Testis (tissue), 3 donors: ENCODE data around the gene CSNK1A1L. TPM values are rescaled to one million over a fixed set of nuclear protein-coding genes. Genes with fewer than 3 reads are reported as not detected.

ENCODE experiments used
- DNase-seq: peaks from one replicate; pipeline ENCODE4 v3.0.0-alpha.2; 2019
- H3K27ac ChIP-seq, 2 donors: fragments of 200-600 bp; sonication (generic); one replicate each; pipeline ENCODE4 v1.5.1; 2019
- H3K27me3 ChIP-seq: fragments of 200-600 bp; sonication (generic); one replicate; pipeline ENCODE4 v1.5.1; 2019
- H3K36me3 ChIP-seq: fragments of 200-600 bp; sonication (generic); one replicate; pipeline ENCODE4 v1.5.1; 2017; ENCODE audit warnings: low read depth; ENCODE audit errors: missing control alignments
- H3K4me1 ChIP-seq: fragments of 200-600 bp; sonication (generic); one replicate; pipeline ENCODE4 v1.5.1; 2019
- H3K4me3 ChIP-seq, 2 donors: fragments of 200-600 bp; sonication (generic); one replicate each; pipeline ENCODE4 v1.5.1; 2017 to 2019
- H3K9me3 ChIP-seq: fragments of 200-600 bp; sonication (generic); one replicate; pipeline ENCODE4 v1.5.1; 2017
- POLR2A ChIP-seq: fragments of 450-650 bp; IDR thresholded peaks from one replicate; pipeline ENCODE4 v1.6.1; 2017; ENCODE audit warnings: antibody characterized with exemption, mild to moderate bottlenecking, moderate library complexity
- WGBS, 2 donors: methylation state at CpG; one replicate each; pipeline ENCODE4 v1.1.5; 2018; 5-methylcytosine and 5-hydroxymethylcytosine counted together
- intact Hi-C: fragments of 100-400 bp; cut with DNase I; formaldehyde crosslinking; loops from one replicate; pipeline ENCODE4 v1.15.1; 2023; ENCODE audit warnings: low total_unique reads
- polyA plus RNA-seq: library from polyadenylated mRNA; stranded (reverse); fragments of 350-450 nt; fragmentation: Illumina TruSeq; extraction: RNeasy Lipid Tissue Mini Kit (QIAGEN cat#74804); gene quantifications from one replicate; pipeline ENCODE4 v1.2.3, GENCODE V29; 2014; ENCODE audit warnings: low read depth, low replicate concordance; ENCODE audit not compliant: insufficient read depth
- total RNA-seq, 2 donors: library from RNA; depleted of rRNA; stranded (reverse); fragments of >200 nt; gene quantifications; one replicate each; pipeline ENCODE4 v1.2.3, GENCODE V29; 2016
- TF ChIP-seq, protein P1 (sequence below), 3 experiments: fragments of 450-650 bp in 2 of 3; fragments of 200-600 bp in 1 of 3; sonication (generic) in 1 of 3; IDR thresholded peaks; one replicate each; pipeline ENCODE4 v1.5.1; 2016 to 2019; ENCODE audit warnings: antibody characterized with exemption in 3 of 3, mild to moderate bottlenecking in 2 of 3, moderate library complexity in 1 of 3

CSNK1A1L gene
- total and polyA plus RNA-seq, 3 donors from 2014 or later: 5.1 to 9.2 (median 6.9) TPM

DNA sequence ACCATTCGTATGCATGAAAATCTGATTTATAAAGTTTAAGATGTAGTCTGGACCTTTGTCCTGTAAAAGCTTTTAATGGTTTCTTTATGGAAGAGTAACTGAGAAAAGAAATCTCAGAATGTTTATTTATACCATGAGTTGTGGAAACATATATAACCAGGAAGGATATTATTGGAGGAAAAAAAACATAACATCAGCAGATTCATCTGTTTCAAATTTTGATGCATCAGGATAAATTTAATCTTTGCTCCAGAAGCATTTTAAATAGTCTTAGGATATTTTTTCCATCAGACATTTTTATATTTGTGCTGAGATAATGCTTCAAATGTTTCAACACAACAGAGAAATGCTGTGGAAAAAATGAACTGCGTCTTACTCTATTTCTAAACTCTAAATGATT lies 31.2 kb upstream of the CSNK1A1L start:
- Histone ChIP-seq H3K4me1 (no peaks in the 10 kb centered on the region), H3K27ac (no peak overlapping the region), H3K36me3 (no peaks in the 10 kb centered on the region), H3K9me3 (no peaks in the 10 kb centered on the region), H3K27me3 (no peaks in the 10 kb centered on the region), H3K4me3 (no peak overlapping the region)
- intact Hi-C loops: no loop called here
- no peak for DNase-seq
- TF ChIP-seq, protein P1, sequence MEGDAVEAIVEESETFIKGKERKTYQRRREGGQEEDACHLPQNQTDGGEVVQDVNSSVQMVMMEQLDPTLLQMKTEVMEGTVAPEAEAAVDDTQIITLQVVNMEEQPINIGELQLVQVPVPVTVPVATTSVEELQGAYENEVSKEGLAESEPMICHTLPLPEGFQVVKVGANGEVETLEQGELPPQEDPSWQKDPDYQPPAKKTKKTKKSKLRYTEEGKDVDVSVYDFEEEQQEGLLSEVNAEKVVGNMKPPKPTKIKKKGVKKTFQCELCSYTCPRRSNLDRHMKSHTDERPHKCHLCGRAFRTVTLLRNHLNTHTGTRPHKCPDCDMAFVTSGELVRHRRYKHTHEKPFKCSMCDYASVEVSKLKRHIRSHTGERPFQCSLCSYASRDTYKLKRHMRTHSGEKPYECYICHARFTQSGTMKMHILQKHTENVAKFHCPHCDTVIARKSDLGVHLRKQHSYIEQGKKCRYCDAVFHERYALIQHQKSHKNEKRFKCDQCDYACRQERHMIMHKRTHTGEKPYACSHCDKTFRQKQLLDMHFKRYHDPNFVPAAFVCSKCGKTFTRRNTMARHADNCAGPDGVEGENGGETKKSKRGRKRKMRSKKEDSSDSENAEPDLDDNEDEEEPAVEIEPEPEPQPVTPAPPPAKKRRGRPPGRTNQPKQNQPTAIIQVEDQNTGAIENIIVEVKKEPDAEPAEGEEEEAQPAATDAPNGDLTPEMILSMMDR (IDR thresholded peaks at IDR 0.05): no peak
- TF ChIP-seq POLR2A: no peak
- WGBS, 2 donors: 82 to 88% methylated on average over 2 of the region's 2 CpGs

DNA sequence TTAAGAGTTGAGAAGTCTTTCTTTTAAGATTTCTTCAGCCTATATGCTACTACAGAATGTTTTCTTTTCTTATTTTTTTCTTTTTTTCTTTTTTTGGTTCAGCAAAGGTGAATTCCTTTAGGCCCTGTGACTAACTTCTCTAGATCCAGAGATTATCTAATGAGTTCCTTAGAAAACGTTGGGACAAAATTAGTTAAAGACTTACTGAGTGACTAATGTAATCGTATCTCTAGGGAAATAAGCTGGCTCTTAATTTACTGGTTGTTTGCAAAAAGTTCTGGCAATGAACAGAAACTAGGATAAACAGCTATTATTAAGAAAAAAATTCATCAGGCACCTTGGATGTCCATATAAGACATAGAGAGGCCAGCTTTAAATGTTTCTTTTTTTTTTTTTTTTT lies 30.7 kb upstream of the CSNK1A1L start:
- WGBS, 2 donors: 50 to 52% methylated on average over 2 of the region's 2 CpGs

DNA sequence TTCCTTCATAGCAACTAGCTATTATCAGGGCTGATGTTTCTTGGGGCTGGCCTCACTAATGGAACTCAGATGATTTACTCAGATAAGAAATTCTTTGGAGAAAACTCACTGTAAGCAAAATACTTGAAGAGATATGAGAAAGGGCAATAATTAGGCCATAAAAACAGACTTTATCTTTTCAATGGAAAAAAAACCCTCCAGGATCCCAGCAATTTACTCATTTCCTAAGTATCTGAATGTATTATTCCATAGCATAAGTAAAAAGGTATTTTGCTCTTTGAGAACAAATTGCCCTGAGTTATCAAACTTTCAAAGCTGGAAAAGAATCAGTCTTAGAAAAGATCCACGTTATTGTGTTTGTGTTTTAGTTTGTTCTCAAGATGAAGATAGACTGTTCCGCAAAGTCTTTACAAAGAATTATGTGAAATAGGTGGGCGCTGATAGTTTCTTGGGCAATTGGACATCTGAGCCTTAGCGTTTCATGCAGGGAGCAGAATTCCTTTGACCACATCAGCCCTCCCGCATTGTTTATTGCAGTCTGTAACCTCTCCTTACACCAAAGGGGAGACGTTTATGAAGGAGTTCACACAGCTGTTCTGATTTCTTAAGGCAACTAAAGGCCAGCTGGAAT lies 29.1 kb upstream of the CSNK1A1L start:
- no peak for TF ChIP-seq POLR2A
- TF ChIP-seq, protein P1 (IDR thresholded peaks at IDR 0.05): no peak
- intact Hi-C loops: no loop called here
- no peak for DNase-seq

More for the DNA sequence above, 30.7 kb upstream of the CSNK1A1L start:
- Histone ChIP-seq H3K27me3 (no peaks in the 10 kb centered on the region), H3K9me3 (no peaks in the 10 kb centered on the region), H3K36me3 (no peaks in the 10 kb centered on the region), H3K4me1 (no peaks in the 10 kb centered on the region), H3K4me3 (no peak overlapping the region), H3K27ac (no peak overlapping the region)
- DNase-seq: no peak
- no peak for TF ChIP-seq POLR2A
- TF ChIP-seq, protein P1 (IDR thresholded peaks at IDR 0.05): no peak
- intact Hi-C loops: no loop called here

DNA sequence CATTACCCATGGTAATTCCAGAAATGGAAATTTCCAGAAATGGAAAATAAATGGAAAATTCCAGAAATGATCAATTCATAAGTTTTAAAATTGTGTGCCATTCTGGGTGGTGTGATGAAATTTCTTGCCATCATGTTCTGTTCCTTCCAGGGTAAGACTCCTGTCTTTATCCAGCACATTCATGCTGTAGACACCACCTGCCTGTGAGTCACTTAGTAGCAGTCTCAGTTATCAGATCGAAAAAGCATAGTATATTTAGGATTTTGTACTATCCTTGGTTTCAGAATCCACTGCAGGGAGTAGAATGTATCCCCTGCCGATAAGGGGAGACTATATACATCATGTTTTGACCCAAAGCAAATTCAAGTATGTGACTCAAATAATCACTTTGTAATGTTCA lies 26.7 kb upstream of the CSNK1A1L start:
- H3K4me3 ChIP-seq: no peak overlapping the region
- no peaks in the 10 kb centered on the region for H3K9me3 ChIP-seq
- H3K4me1 ChIP-seq: no peaks in the 10 kb centered on the region
- no peaks in the 10 kb centered on the region for H3K36me3 ChIP-seq
- intact Hi-C loops: no loop called here
- no peaks in the 10 kb centered on the region for H3K27me3 ChIP-seq
- no peak for TF ChIP-seq POLR2A
- TF ChIP-seq, protein P1 (IDR thresholded peaks at IDR 0.05): no peak
- no peak overlapping the region for H3K27ac ChIP-seq
- 95 to 100% methylated on average over 2 of the region's 2 CpGs for WGBS, 2 donors
- no peak for DNase-seq

More for the DNA sequence above, 29.1 kb upstream of the CSNK1A1L start:
- H3K4me1 ChIP-seq: no peaks in the 10 kb centered on the region
- H3K36me3 ChIP-seq: no peaks in the 10 kb centered on the region
- WGBS, 2 donors: 41 to 50% methylated on average over 6 of the region's 6 CpGs
- H3K27ac ChIP-seq: no peak overlapping the region
- no peak overlapping the region for H3K4me3 ChIP-seq
- no peaks in the 10 kb centered on the region for H3K27me3 ChIP-seq
- no peaks in the 10 kb centered on the region for H3K9me3 ChIP-seq

DNA sequence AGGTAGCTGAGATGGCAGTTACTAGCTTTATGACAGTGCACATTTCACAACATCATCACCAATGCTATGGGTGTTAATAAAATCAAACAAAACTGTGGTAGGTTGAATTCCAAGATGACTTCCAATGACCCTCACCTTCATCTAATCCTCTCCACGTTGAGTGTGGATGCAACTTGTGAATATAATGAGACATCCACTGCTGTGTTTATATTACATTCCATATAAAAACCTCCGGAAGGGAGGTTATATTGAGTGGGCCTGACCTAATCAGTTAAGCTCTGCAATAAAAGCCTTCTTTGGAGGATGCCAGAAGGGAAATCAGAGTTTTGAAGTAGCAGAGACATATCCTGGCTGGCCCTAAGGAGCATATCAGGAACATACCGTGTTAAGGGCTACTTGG lies 25.6 kb upstream of the CSNK1A1L start:
- no peaks in the 10 kb centered on the region for H3K4me1 ChIP-seq
- WGBS, 2 donors: 59 to 62% methylated on average over 3 of the region's 3 CpGs
- no peak overlapping the region for H3K4me3 ChIP-seq
- H3K27me3 ChIP-seq: no peaks in the 10 kb centered on the region
- DNase-seq: no peak
- TF ChIP-seq, protein P1 (IDR thresholded peaks at IDR 0.05): no peak
- no peak for TF ChIP-seq POLR2A
- intact Hi-C loops: no loop called here
- H3K9me3 ChIP-seq: no peaks in the 10 kb centered on the region
- no peaks in the 10 kb centered on the region for H3K36me3 ChIP-seq
- no peak overlapping the region for H3K27ac ChIP-seq
